B cell (primary cell): ENCODE data around the gene WDR43.

ENCODE experiments used
- EZH2 ChIP-seq: IDR thresholded peaks from 2 replicates; pipeline ENCODE4 v1.6.1; 2012; ENCODE audit warnings: borderline replicate concordance, low read depth, mild to moderate bottlenecking, moderate library complexity, low read length; ENCODE audit not compliant: insufficient read depth, poor library complexity, severe bottlenecking
- TF ChIP-seq, protein P1 (sequence below): fragments of 200-600 bp; IDR thresholded peaks from one replicate; pipeline ENCODE4 v1.8.0; 2022; ENCODE audit warnings: antibody characterized with exemption, mild to moderate bottlenecking

GRCh38 chr2:28949617-28950305 lies 55.3 kb downstream of the WDR43 start:
- TF ChIP-seq, protein P1, sequence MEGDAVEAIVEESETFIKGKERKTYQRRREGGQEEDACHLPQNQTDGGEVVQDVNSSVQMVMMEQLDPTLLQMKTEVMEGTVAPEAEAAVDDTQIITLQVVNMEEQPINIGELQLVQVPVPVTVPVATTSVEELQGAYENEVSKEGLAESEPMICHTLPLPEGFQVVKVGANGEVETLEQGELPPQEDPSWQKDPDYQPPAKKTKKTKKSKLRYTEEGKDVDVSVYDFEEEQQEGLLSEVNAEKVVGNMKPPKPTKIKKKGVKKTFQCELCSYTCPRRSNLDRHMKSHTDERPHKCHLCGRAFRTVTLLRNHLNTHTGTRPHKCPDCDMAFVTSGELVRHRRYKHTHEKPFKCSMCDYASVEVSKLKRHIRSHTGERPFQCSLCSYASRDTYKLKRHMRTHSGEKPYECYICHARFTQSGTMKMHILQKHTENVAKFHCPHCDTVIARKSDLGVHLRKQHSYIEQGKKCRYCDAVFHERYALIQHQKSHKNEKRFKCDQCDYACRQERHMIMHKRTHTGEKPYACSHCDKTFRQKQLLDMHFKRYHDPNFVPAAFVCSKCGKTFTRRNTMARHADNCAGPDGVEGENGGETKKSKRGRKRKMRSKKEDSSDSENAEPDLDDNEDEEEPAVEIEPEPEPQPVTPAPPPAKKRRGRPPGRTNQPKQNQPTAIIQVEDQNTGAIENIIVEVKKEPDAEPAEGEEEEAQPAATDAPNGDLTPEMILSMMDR = no peak
- TF ChIP-seq EZH2 = no peak
